ENCODE results near the gene TACR2. TPM values are rescaled to one million over a fixed set of nuclear protein-coding genes. Genes with fewer than 3 reads are reported as not detected.

The TACR2 gene
- total RNA-seq, 1 experiment from 2014 or later = 0.21 TPM

DNA sequence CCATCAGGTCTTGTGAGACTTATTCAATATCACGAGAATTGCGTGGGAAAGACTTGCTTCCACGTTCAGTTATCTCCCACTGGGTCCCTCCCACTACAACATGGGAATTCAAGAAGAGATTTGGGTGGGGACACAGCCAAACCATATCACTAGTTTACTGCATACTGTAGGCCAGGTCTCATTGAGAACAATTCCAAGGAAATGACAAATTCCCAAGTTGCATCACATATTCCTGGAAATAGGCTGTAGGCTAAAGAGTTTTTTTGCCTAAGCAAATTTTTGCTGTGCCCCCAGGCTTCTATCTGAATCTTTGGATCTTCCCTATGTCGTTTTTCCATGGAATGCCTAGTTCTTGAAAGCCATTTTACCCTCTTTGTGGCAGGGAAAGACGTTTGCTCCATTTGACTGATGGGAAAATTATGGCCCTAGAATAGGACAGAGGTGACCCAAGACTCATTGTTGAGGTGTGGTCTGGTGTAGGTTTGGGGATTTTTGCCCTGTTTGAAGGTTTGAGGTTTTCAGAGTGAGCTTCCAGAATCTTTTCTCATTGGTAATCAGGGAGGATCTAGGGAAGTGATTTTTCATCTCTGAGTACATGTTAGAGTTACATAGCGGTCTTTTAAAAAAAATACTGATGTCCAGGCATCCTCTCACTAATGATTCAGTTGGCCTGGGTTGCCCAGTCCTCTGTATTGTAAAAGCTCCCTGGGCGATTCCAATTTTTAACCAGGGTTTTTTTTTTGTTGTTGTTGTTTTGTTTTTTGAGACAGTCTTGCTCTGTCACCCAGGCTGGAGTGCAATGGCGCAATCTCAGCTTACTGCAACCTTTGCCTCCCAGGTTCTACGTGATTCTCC lies 44.4 kb downstream of the TACR2 start:
- ATAC-seq (no peak), DNase-seq (ENCODE audit: low read depth, low spot score) (no peak)
- intact Hi-C loops (cut with micrococcal nuclease; ENCODE audit: unreplicated experiment) = no loop called here
- Histone ChIP-seq H3K9me3 (ENCODE audit: control insufficient read depth, insufficient read depth, low read depth, low read length) (no peaks in the 10 kb centered on the region), H3K4me1 (ENCODE audit: control insufficient read depth, insufficient read depth, low read length) (no peaks in the 10 kb centered on the region), H3K27ac (ENCODE audit: low read length) (no peak overlapping the region), H3K4me3 (ENCODE audit: low read depth in 2 of 2, low read length in 2 of 2) (no peak overlapping the region), H3K27me3 (ENCODE audit: control insufficient read depth, insufficient read depth, low read length) (no peaks in the 10 kb centered on the region), H3K36me3 (ENCODE audit: control insufficient read depth, insufficient read depth, low read length) (no peaks in the 10 kb centered on the region)
- POLR2A ChIA-PET = no interaction called here
- no peak for TF ChIP-seq TCF7L2 (IDR thresholded peaks at IDR 0.05; ENCODE audit: low read depth, low read length)
- TF ChIP-seq, protein P1, sequence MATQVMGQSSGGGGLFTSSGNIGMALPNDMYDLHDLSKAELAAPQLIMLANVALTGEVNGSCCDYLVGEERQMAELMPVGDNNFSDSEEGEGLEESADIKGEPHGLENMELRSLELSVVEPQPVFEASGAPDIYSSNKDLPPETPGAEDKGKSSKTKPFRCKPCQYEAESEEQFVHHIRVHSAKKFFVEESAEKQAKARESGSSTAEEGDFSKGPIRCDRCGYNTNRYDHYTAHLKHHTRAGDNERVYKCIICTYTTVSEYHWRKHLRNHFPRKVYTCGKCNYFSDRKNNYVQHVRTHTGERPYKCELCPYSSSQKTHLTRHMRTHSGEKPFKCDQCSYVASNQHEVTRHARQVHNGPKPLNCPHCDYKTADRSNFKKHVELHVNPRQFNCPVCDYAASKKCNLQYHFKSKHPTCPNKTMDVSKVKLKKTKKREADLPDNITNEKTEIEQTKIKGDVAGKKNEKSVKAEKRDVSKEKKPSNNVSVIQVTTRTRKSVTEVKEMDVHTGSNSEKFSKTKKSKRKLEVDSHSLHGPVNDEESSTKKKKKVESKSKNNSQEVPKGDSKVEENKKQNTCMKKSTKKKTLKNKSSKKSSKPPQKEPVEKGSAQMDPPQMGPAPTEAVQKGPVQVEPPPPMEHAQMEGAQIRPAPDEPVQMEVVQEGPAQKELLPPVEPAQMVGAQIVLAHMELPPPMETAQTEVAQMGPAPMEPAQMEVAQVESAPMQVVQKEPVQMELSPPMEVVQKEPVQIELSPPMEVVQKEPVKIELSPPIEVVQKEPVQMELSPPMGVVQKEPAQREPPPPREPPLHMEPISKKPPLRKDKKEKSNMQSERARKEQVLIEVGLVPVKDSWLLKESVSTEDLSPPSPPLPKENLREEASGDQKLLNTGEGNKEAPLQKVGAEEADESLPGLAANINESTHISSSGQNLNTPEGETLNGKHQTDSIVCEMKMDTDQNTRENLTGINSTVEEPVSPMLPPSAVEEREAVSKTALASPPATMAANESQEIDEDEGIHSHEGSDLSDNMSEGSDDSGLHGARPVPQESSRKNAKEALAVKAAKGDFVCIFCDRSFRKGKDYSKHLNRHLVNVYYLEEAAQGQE (IDR thresholded peaks at IDR 0.05; ENCODE audit: insufficient read depth in 1 of 2, low read depth in 2 of 2, low read length in 1 of 2) = no peak
- no peak for TF ChIP-seq POLR2AphosphoS5 (IDR thresholded peaks at IDR 0.05; ENCODE audit: low read depth, low read length)
- no peak for TF ChIP-seq CTCF (IDR thresholded peaks at IDR 0.05)
- BruUV-seq (replicated peaks) = no TSS peak
- CTCF ChIA-PET = no interaction called here
- in situ Hi-C loops (cut with HindIII; ENCODE audit: low pct_unique_long_range_greater_than_20kb, low sequenced_read_pairs) = no loop called here

DNA sequence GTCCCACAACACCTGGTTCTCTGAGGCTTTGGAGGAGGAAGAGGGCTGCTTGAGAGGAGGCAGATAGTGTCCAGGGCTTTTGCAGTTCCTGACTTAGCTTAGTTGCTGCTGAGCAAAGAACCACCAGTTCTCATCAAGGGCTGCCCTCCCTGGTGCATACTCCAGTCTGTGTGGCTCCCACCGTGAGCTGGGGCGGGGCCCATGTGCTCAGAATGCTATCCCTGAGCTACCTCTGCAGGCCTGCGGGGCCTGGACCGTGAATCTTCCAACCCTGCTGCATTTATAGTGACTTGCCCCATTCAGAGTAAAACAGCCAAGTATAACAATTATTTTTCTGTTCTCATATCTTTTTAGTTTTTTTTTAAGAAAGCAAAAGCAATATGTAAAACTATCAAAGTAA lies 49.2 kb downstream of the TACR2 start:
- Histone ChIP-seq H3K4me3 (ENCODE audit: low read depth in 2 of 2, low read length in 2 of 2) (no peak overlapping the region), H3K9me3 (ENCODE audit: control insufficient read depth, insufficient read depth, low read depth, low read length) (no peaks in the 10 kb centered on the region), H3K27ac (ENCODE audit: low read length) (no peak overlapping the region), H3K36me3 (ENCODE audit: control insufficient read depth, insufficient read depth, low read length) (no peaks in the 10 kb centered on the region), H3K4me1 (ENCODE audit: control insufficient read depth, insufficient read depth, low read length) (no peaks in the 10 kb centered on the region; the same call in 1 of the 2 replicates), H3K27me3 (ENCODE audit: control insufficient read depth, insufficient read depth, low read length) (no peaks in the 10 kb centered on the region)
- no TSS peak for BruUV-seq (replicated peaks)
- in situ Hi-C loops (cut with HindIII; ENCODE audit: low pct_unique_long_range_greater_than_20kb, low sequenced_read_pairs) (no loop called here), intact Hi-C loops (cut with micrococcal nuclease; ENCODE audit: unreplicated experiment) (no loop called here)
- CTCF ChIA-PET = no interaction called here
- 0 out of 2 replicates have a peak, but pooled peaks have one; percentile 19 for ATAC-seq
- DNase-seq (ENCODE audit: low read depth, low spot score) = no peak
- POLR2A ChIA-PET = no interaction called here
- TF ChIP-seq, protein P1 (IDR thresholded peaks at IDR 0.05; ENCODE audit: insufficient read depth in 1 of 2, low read depth in 2 of 2, low read length in 1 of 2) = no peak
- TF ChIP-seq SIN3A (IDR thresholded peaks at IDR 0.05; ENCODE audit: borderline replicate concordance, insufficient read depth, low read depth, low read length) (no peak), CTCF (IDR thresholded peaks at IDR 0.05) (no peak), POLR2AphosphoS5 (IDR thresholded peaks at IDR 0.05; ENCODE audit: low read depth, low read length) (no peak), TCF7L2 (IDR thresholded peaks at IDR 0.05; ENCODE audit: low read depth, low read length) (no peak)

All from Panc1 (cell line).